WTC11 (cell line): Measurements from ENCODE around the gene ETV3. TPM values are rescaled to one million over a fixed set of nuclear protein-coding genes. Genes with fewer than 3 reads are reported as not detected.
A peak's percentile ranks its signal among the peaks of the same experiment; 100 is the strongest.

ENCODE experiments used
- ATAC-seq: fragments of 200-7000 bp; cut with Tn5 transposase; 2 replicates; pipeline ENCODE4 v1.10.0; 2021; ENCODE audit warnings: mild to moderate bottlenecking, moderate library complexity
- CTCF ChIA-PET: fragments of 300-600 bp; sonication (Branson Sonifier 250); formaldehyde crosslinking; loops from one replicate; lab custom pipeline; 2021; ENCODE audit warnings: antibody characterized with exemption; lab: Charles Lee
- POLR2A ChIA-PET: fragments of 350-600 bp; sonication (Branson Sonifier 250); formaldehyde crosslinking; loops from one replicate; lab custom pipeline; 2021; ENCODE audit warnings: antibody characterized with exemption; lab: Charles Lee
- DNase-seq: peaks from one replicate; pipeline ENCODE4 v3.0.0; 2021; ENCODE audit warnings: low spot score
- H3K27ac Mint-ChIP-seq: 2 replicates; pipeline ENCODE4 v1.8.0; 2021; ENCODE audit warnings: mixed read lengths
- H3K27me3 Mint-ChIP-seq: 2 replicates; pipeline ENCODE4 v1.8.0; 2021; ENCODE audit warnings: low read depth, mild to moderate bottlenecking, moderate library complexity, mixed read lengths
- H3K36me3 Mint-ChIP-seq: 2 replicates; pipeline ENCODE4 v1.8.0; 2021; ENCODE audit warnings: mixed read lengths
- H3K4me1 Mint-ChIP-seq: 2 replicates; pipeline ENCODE4 v1.8.0; 2022; ENCODE audit warnings: mixed read lengths
- H3K4me3 Mint-ChIP-seq: 2 replicates; pipeline ENCODE4 v1.8.0; 2021; ENCODE audit warnings: mild to moderate bottlenecking, moderate library complexity, mixed read lengths
- H3K9me3 Mint-ChIP-seq: 2 replicates; pipeline ENCODE4 v1.8.0; 2021; ENCODE audit warnings: mixed read lengths
- NFATC4 ChIP-seq: fragments of 250-450 bp; sonication (Bioruptor Pico); IDR thresholded peaks from 2 replicates; pipeline ENCODE4 v1.9.0; 2021; ENCODE audit warnings: mild to moderate bottlenecking
- NFYB ChIP-seq: sonication (generic); formaldehyde crosslinking; conservative IDR thresholded peaks from 2 replicates; pipeline ENCODE4 v1.8.0; 2022; ENCODE audit warnings: low read depth, missing genetic modification reagents
- RELA ChIP-seq: sonication (generic); formaldehyde crosslinking; IDR thresholded peaks from 2 replicates; pipeline ENCODE4 v1.8.1; 2022; ENCODE audit warnings: missing genetic modification reagents, mild to moderate bottlenecking, borderline replicate concordance
- RORB ChIP-seq: fragments of 250-450 bp; sonication (Bioruptor Pico); IDR thresholded peaks from 2 replicates; pipeline ENCODE4 v1.9.0; 2021; ENCODE audit warnings: mild to moderate bottlenecking
- SMAD4 ChIP-seq: sonication (generic); formaldehyde crosslinking; IDR thresholded peaks from 2 replicates; pipeline ENCODE4 v1.8.0; 2022; ENCODE audit warnings: mild to moderate bottlenecking, missing genetic modification reagents
- TCF7 ChIP-seq: sonication (generic); formaldehyde crosslinking; IDR thresholded peaks from 2 replicates; pipeline ENCODE4 v1.8.0; 2022; ENCODE audit warnings: mild to moderate bottlenecking, low read depth, missing genetic modification reagents, moderate library complexity
- ZNF138 ChIP-seq: sonication (generic); formaldehyde crosslinking; conservative IDR thresholded peaks from 2 replicates; pipeline ENCODE4 v1.8.1; 2022; ENCODE audit warnings: mild to moderate bottlenecking, moderate library complexity, missing genetic modification reagents
- ZNF232 ChIP-seq: sonication (generic); formaldehyde crosslinking; IDR thresholded peaks from 2 replicates; pipeline ENCODE4 v1.8.0; 2022; ENCODE audit warnings: mild to moderate bottlenecking, missing genetic modification reagents
- total RNA-seq: library from RNA; stranded (reverse); gene quantifications from 3 replicates; pipeline ENCODE4 v1.2.3, GENCODE V29; 2021
- TF ChIP-seq, protein P1 (sequence below): fragments of 250-450 bp; sonication (Bioruptor Pico); IDR thresholded peaks from 2 replicates; pipeline ENCODE4 v1.9.0; 2021; ENCODE audit warnings: mild to moderate bottlenecking
- TF ChIP-seq, protein P2 (sequence below): fragments of 250-450 bp; sonication (Bioruptor Pico); conservative IDR thresholded peaks from 2 replicates; pipeline ENCODE4 v1.9.0; 2021; ENCODE audit warnings: mild to moderate bottlenecking
- TF ChIP-seq, protein P3 (sequence below): sonication (generic); formaldehyde crosslinking; IDR thresholded peaks from 2 replicates; pipeline ENCODE4 v1.8.1; 2022; ENCODE audit warnings: mild to moderate bottlenecking, missing genetic modification reagents, moderate library complexity, borderline replicate concordance
- TF ChIP-seq, protein P4 (sequence below): sonication (generic); formaldehyde crosslinking; IDR thresholded peaks from 2 replicates; pipeline ENCODE4 v1.8.1; 2023; ENCODE audit warnings: mild to moderate bottlenecking, missing genetic modification reagents
- TF ChIP-seq, protein P5 (sequence below): sonication (generic); formaldehyde crosslinking; IDR thresholded peaks from 2 replicates; pipeline ENCODE4 v1.8.0; 2023; ENCODE audit warnings: missing genetic modification reagents
- TF ChIP-seq, protein P6 (sequence below): sonication (generic); formaldehyde crosslinking; IDR thresholded peaks from 2 replicates; pipeline ENCODE4 v1.8.0; 2022; ENCODE audit warnings: mild to moderate bottlenecking, missing genetic modification reagents
- TF ChIP-seq, protein P7 (sequence below): sonication (generic); formaldehyde crosslinking; IDR thresholded peaks from 2 replicates; pipeline ENCODE4 v1.8.0; 2023; ENCODE audit warnings: missing genetic modification reagents, mild to moderate bottlenecking, borderline replicate concordance

ETV3 gene
- total RNA-seq, 1 experiment from 2014 or later: 26.0 TPM

DNA sequence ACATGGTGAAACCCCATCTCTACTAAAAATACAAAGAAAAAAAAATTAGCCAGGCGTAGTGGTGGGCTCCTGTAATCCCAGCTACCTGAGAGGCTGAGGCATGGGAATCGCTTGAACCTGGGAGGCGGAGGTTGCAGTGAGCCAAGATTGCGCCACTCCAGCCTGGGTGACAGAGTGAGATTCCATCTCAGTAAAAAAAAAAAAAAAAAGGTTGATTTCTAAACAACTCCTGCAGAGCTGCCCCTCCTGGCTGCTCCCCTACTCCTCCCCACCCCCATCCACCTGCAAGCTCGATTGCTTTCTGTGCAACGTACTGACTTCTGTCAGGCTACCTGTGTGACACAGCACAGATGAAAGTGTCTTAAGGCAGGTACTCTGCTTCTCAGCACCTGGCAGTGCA lies 51.9 kb downstream of the ETV3 start:
- Mint-ChIP-seq H3K9me3 (no peaks in the 10 kb centered on the region), H3K4me3 (no peak overlapping the region), H3K4me1 (peaks cover 20% of the 10 kb centered on the region), H3K27ac (no peak overlapping the region), H3K36me3 (no peaks in the 10 kb centered on the region), H3K27me3 (no peaks in the 10 kb centered on the region; the same call in 1 of the 2 replicates)
- ChIA-PET CTCF (interaction anchor here (0.9 to 7.7 kb wide), 4 partner anchors 9 to 70 kb away, joined by 3 to 304 read pairs (median 8); no protein-coding TSS in a partner anchor), POLR2A (no interaction called here)
- peak; percentile 19 for ATAC-seq
- no peak for DNase-seq
- TF ChIP-seq, protein P1, sequence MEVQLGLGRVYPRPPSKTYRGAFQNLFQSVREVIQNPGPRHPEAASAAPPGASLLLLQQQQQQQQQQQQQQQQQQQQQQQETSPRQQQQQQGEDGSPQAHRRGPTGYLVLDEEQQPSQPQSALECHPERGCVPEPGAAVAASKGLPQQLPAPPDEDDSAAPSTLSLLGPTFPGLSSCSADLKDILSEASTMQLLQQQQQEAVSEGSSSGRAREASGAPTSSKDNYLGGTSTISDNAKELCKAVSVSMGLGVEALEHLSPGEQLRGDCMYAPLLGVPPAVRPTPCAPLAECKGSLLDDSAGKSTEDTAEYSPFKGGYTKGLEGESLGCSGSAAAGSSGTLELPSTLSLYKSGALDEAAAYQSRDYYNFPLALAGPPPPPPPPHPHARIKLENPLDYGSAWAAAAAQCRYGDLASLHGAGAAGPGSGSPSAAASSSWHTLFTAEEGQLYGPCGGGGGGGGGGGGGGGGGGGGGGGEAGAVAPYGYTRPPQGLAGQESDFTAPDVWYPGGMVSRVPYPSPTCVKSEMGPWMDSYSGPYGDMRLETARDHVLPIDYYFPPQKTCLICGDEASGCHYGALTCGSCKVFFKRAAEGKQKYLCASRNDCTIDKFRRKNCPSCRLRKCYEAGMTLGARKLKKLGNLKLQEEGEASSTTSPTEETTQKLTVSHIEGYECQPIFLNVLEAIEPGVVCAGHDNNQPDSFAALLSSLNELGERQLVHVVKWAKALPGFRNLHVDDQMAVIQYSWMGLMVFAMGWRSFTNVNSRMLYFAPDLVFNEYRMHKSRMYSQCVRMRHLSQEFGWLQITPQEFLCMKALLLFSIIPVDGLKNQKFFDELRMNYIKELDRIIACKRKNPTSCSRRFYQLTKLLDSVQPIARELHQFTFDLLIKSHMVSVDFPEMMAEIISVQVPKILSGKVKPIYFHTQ (CRISPR knock-in tag): no peak
- TF ChIP-seq ZNF232 (CRISPR knock-in tag): no peak
- TF ChIP-seq, protein P2, sequence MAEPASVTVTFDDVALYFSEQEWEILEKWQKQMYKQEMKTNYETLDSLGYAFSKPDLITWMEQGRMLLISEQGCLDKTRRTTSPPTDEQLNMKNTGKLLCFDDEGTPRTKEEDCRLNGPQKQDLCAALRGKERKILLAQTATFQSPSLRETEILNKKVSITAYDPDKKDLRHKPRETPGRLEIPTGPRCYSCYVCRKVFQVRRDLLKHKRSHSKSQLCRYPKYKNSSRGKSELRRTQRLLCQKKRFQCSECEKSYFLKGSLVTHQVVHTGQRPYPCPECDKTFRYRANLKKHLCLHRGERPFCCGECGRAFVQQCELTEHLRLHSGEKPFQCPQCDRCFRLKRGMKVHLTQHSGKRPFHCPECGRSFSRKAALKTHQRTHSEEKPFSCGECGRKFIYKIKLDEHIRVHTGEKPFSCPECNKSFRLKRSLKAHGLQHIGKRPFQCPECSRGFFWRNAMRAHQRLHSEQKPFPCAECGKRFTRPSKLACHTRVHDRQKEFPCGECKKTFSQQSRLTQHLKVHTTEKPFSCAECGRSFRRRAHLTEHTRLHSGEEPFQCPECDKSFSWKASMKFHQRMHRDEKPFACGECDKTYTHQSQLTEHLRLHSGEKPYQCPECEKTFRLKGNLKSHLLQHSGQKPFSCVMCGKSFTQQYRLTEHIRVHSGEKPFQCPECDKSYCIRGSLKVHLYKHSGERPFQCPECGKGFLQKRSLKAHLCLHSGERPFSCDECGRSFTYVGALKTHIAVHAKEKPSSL (CRISPR knock-in tag): no peak
- TF ChIP-seq, protein P3, sequence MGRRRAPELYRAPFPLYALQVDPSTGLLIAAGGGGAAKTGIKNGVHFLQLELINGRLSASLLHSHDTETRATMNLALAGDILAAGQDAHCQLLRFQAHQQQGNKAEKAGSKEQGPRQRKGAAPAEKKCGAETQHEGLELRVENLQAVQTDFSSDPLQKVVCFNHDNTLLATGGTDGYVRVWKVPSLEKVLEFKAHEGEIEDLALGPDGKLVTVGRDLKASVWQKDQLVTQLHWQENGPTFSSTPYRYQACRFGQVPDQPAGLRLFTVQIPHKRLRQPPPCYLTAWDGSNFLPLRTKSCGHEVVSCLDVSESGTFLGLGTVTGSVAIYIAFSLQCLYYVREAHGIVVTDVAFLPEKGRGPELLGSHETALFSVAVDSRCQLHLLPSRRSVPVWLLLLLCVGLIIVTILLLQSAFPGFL: no peak
- no peak for TF ChIP-seq ZNF138 (CRISPR knock-in tag)
- no peak for TF ChIP-seq NFATC4 (CRISPR knock-in tag)
- TF ChIP-seq, protein P4, sequence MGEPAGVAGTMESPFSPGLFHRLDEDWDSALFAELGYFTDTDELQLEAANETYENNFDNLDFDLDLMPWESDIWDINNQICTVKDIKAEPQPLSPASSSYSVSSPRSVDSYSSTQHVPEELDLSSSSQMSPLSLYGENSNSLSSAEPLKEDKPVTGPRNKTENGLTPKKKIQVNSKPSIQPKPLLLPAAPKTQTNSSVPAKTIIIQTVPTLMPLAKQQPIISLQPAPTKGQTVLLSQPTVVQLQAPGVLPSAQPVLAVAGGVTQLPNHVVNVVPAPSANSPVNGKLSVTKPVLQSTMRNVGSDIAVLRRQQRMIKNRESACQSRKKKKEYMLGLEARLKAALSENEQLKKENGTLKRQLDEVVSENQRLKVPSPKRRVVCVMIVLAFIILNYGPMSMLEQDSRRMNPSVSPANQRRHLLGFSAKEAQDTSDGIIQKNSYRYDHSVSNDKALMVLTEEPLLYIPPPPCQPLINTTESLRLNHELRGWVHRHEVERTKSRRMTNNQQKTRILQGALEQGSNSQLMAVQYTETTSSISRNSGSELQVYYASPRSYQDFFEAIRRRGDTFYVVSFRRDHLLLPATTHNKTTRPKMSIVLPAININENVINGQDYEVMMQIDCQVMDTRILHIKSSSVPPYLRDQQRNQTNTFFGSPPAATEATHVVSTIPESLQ (CRISPR knock-in tag): no peak
- no peak for TF ChIP-seq TCF7 (CRISPR knock-in tag)

DNA sequence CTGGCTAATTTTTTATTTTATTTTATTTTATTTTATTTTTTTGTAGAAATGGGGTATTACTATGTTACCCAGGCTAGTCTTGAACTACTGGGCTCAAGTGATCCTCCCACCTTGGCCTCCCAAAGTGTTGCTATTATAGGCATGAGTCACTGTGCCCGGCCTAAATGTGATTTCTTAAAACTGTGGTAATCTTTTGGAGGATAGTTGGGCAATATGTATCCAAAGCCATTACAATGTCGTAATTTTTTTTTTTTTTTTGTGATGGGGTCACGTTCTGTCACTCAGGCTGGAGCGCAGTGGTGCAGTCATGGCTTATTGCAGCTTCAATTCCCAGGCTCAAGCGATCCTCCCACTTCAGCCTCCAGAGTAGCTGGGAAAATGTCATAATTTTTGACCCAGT lies 52.8 kb downstream of the ETV3 start:
- H3K4me3 Mint-ChIP-seq: no peak overlapping the region
- H3K36me3 Mint-ChIP-seq: no peaks in the 10 kb centered on the region
- no peak for TF ChIP-seq ZNF138 (CRISPR knock-in tag)
- TF ChIP-seq, protein P5, sequence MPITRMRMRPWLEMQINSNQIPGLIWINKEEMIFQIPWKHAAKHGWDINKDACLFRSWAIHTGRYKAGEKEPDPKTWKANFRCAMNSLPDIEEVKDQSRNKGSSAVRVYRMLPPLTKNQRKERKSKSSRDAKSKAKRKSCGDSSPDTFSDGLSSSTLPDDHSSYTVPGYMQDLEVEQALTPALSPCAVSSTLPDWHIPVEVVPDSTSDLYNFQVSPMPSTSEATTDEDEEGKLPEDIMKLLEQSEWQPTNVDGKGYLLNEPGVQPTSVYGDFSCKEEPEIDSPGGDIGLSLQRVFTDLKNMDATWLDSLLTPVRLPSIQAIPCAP (CRISPR knock-in tag): no peak
- no peak for TF ChIP-seq NFYB (CRISPR knock-in tag)
- no peak for TF ChIP-seq RELA (CRISPR knock-in tag)
- TF ChIP-seq SMAD4 (CRISPR knock-in tag): no peak
- TF ChIP-seq, protein P6, sequence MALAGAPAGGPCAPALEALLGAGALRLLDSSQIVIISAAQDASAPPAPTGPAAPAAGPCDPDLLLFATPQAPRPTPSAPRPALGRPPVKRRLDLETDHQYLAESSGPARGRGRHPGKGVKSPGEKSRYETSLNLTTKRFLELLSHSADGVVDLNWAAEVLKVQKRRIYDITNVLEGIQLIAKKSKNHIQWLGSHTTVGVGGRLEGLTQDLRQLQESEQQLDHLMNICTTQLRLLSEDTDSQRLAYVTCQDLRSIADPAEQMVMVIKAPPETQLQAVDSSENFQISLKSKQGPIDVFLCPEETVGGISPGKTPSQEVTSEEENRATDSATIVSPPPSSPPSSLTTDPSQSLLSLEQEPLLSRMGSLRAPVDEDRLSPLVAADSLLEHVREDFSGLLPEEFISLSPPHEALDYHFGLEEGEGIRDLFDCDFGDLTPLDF: no peak
- TF ChIP-seq, protein P3: no peak
- TF ChIP-seq RORB (CRISPR knock-in tag): no peak
- TF ChIP-seq, protein P7, sequence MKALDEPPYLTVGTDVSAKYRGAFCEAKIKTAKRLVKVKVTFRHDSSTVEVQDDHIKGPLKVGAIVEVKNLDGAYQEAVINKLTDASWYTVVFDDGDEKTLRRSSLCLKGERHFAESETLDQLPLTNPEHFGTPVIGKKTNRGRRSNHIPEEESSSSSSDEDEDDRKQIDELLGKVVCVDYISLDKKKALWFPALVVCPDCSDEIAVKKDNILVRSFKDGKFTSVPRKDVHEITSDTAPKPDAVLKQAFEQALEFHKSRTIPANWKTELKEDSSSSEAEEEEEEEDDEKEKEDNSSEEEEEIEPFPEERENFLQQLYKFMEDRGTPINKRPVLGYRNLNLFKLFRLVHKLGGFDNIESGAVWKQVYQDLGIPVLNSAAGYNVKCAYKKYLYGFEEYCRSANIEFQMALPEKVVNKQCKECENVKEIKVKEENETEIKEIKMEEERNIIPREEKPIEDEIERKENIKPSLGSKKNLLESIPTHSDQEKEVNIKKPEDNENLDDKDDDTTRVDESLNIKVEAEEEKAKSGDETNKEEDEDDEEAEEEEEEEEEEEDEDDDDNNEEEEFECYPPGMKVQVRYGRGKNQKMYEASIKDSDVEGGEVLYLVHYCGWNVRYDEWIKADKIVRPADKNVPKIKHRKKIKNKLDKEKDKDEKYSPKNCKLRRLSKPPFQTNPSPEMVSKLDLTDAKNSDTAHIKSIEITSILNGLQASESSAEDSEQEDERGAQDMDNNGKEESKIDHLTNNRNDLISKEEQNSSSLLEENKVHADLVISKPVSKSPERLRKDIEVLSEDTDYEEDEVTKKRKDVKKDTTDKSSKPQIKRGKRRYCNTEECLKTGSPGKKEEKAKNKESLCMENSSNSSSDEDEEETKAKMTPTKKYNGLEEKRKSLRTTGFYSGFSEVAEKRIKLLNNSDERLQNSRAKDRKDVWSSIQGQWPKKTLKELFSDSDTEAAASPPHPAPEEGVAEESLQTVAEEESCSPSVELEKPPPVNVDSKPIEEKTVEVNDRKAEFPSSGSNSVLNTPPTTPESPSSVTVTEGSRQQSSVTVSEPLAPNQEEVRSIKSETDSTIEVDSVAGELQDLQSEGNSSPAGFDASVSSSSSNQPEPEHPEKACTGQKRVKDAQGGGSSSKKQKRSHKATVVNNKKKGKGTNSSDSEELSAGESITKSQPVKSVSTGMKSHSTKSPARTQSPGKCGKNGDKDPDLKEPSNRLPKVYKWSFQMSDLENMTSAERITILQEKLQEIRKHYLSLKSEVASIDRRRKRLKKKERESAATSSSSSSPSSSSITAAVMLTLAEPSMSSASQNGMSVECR (CRISPR knock-in tag): no peak
- TF ChIP-seq, all 79 proteins: peak for 0
- ChIA-PET CTCF (interaction anchor here (1.6 to 7.7 kb wide), 2 partner anchors 11 to 70 kb away, joined by 11 to 304 read pairs; no protein-coding TSS in a partner anchor), POLR2A (no interaction called here)
- no peak overlapping the region for H3K27ac Mint-ChIP-seq
- no peak for DNase-seq
- H3K27me3 Mint-ChIP-seq: no peaks in the 10 kb centered on the region; the same call in 1 of the 2 replicates
- no peak for ATAC-seq
- H3K4me1 Mint-ChIP-seq: peaks cover 21% of the 10 kb centered on the region
- H3K9me3 Mint-ChIP-seq: no peaks in the 10 kb centered on the region
